ENCODE data around the gene BRINP3.

GRCh38 chr1:190159146-190159545, 318.5 kb downstream of the BRINP3 start:
- TF ChIP-seq POLR2A (IDR thresholded peaks at IDR 0.05; ENCODE audit: low read depth): no peak
- no peak for TF ChIP-seq CTCF (IDR thresholded peaks at IDR 0.05)

Measured in esophagus muscularis mucosa (tissue), 3 donors.